OCI-LY7 (cell line): ENCODE data around the gene PTPN21. TPM values are rescaled to one million over a fixed set of nuclear protein-coding genes. Genes with fewer than 3 reads are reported as not detected.

Source experiments
- BruUV-seq: library from RNA; stranded (reverse); fragments of 400-500 nt; replicated peaks from 2 replicates; lab custom pipeline; 2021; lab: Mats Ljungman, UMichigan
- CTCF ChIA-PET: fragments of 300-600 bp; sonication (Branson Sonifier 250); formaldehyde crosslinking; loops from one replicate; lab custom pipeline; 2022; ENCODE audit warnings: antibody characterized with exemption; ENCODE audit not compliant: unreplicated experiment; lab: Charles Lee
- POLR2A ChIA-PET: fragments of 300-600 bp; sonication (Branson Sonifier 250); formaldehyde crosslinking; loops from one replicate; lab custom pipeline; 2022; ENCODE audit warnings: antibody characterized with exemption; lab: Charles Lee
- DNase-seq: peaks from one replicate; pipeline ENCODE4 v3.0.0-alpha.2; 2015; ENCODE audit warnings: low spot score
- H2AFZ ChIP-seq: fragments of 200-600 bp; sonication (generic), shearing (Covaris generic); 2 replicates; pipeline ENCODE4 v1.6.1; 2014; ENCODE audit warnings: mild to moderate bottlenecking, antibody characterized with exemption, low read length, moderate library complexity
- H3K27ac ChIP-seq: fragments of 200-600 bp; sonication (generic); 2 replicates; pipeline ENCODE4 v1.5.1; 2014; ENCODE audit warnings: mixed run types, low read depth, mild to moderate bottlenecking, moderate library complexity, low read length, inconsistent platforms; ENCODE audit not compliant: poor library complexity, severe bottlenecking
- H3K36me3 ChIP-seq: fragments of 200-600 bp; sonication (generic); 2 replicates; pipeline ENCODE4 v1.6.1; 2014; ENCODE audit warnings: mild to moderate bottlenecking, antibody characterized with exemption, low read length, moderate library complexity, mixed read lengths; ENCODE audit not compliant: insufficient read depth
- H3K4me1 ChIP-seq: fragments of 200-600 bp; sonication (generic); 2 replicates; pipeline ENCODE4 v1.5.1; 2014; ENCODE audit warnings: mild to moderate bottlenecking, low read length; ENCODE audit not compliant: insufficient read depth, poor library complexity, severe bottlenecking
- H3K4me2 ChIP-seq: fragments of 200-600 bp; sonication (generic); 2 replicates; pipeline ENCODE4 v1.6.1; 2014; ENCODE audit warnings: mild to moderate bottlenecking, low read length
- H3K4me3 ChIP-seq: fragments of 200-600 bp; sonication (generic); 2 replicates; pipeline ENCODE4 v1.5.1; 2014; ENCODE audit warnings: mild to moderate bottlenecking, low read depth, low read length; ENCODE audit not compliant: poor library complexity, severe bottlenecking
- H3K79me2 ChIP-seq: fragments of 200-600 bp; sonication (generic); 2 replicates; pipeline ENCODE4 v1.6.1; 2016; ENCODE audit warnings: low read depth, mild to moderate bottlenecking, low read length, moderate library complexity, mixed read lengths; ENCODE audit not compliant: insufficient read depth
- H3K9me2 ChIP-seq: fragments of 200-600 bp; sonication (generic); 2 replicates; pipeline ENCODE4 v1.6.1; 2016; ENCODE audit warnings: mild to moderate bottlenecking, low read length, mixed read lengths; ENCODE audit not compliant: insufficient read depth
- H3K9me3 ChIP-seq: fragments of 200-600 bp; sonication (generic); 2 replicates; pipeline ENCODE4 v1.6.1; 2014; ENCODE audit warnings: mild to moderate bottlenecking, mixed run types, low read length, mixed read lengths
- H4K20me1 ChIP-seq: fragments of 200-600 bp; sonication (generic); 2 replicates; pipeline ENCODE4 v1.6.1; 2014; ENCODE audit warnings: mild to moderate bottlenecking, antibody characterized with exemption, low read length, moderate library complexity, mixed read lengths; ENCODE audit not compliant: insufficient read depth
- CTCF ChIP-seq: fragments of 200-600 bp; sonication (generic); conservative IDR thresholded peaks from 2 replicates; pipeline ENCODE4 v1.5.1; 2014; ENCODE audit warnings: mild to moderate bottlenecking, antibody characterized with exemption, low read length, moderate library complexity, mixed read lengths
- EZH2phosphoT487 ChIP-seq: fragments of 200-600 bp; sonication (generic); IDR thresholded peaks from 2 replicates; pipeline ENCODE4 v1.6.1; 2018; ENCODE audit warnings: low read depth, borderline replicate concordance, mild to moderate bottlenecking, mixed run types, antibody characterized with exemption, low read length, moderate library complexity, mixed read lengths
- intact Hi-C: fragments of 100-400 bp; cut with micrococcal nuclease; formaldehyde crosslinking; loops from one replicate; pipeline ENCODE4 v1.10.0; 2022; ENCODE audit not compliant: unreplicated experiment
- total RNA-seq, 2 experiments: library from RNA; depleted of rRNA in 1 of 2; stranded (reverse); fragments of >200 nt in 1 of 2; shearing (Covaris generic) in 1 of 2; gene quantifications; 2 replicates each; pipeline ENCODE4 v1.2.3, GENCODE V29; 2014 to 2022

The PTPN21 gene
- total RNA-seq, 2 experiments from 2014 or later: not detected

- CTCF ChIA-PET: no interaction called here
- no peak overlapping the region for H3K4me2 ChIP-seq
- H3K4me1 ChIP-seq: no peaks in the 10 kb centered on the region
- DNase-seq: no peak
- no peaks in the 10 kb centered on the region for H3K9me3 ChIP-seq
- intact Hi-C loops: no loop called here
- H4K20me1 ChIP-seq: no peaks in the 10 kb centered on the region
- no peak overlapping the region for H3K27ac ChIP-seq
- POLR2A ChIA-PET: no interaction called here
- no peak for TF ChIP-seq EZH2phosphoT487
- no peak for TF ChIP-seq CTCF
- H3K9me2 ChIP-seq: no peaks in the 10 kb centered on the region
- H3K79me2 ChIP-seq: no peaks in the 10 kb centered on the region
- H3K4me3 ChIP-seq: no peak overlapping the region
- H2AFZ ChIP-seq: no peak overlapping the region
- BruUV-seq: no TSS peak
- no peaks in the 10 kb centered on the region for H3K36me3 ChIP-seq
These were observed 78.0 kb downstream of the PTPN21 start for GRCh38 chr14:88476825-88477224.

GRCh38 chr14:88476214-88476774 is 78.5 kb downstream of the PTPN21 start:
- Histone ChIP-seq H3K4me3 (no peak overlapping the region), H3K79me2 (no peaks in the 10 kb centered on the region), H2AFZ (no peak overlapping the region), H4K20me1 (no peaks in the 10 kb centered on the region), H3K9me2 (no peaks in the 10 kb centered on the region), H3K4me2 (no peak overlapping the region), H3K9me3 (no peaks in the 10 kb centered on the region), H3K27ac (no peak overlapping the region), H3K4me1 (no peaks in the 10 kb centered on the region), H3K36me3 (no peaks in the 10 kb centered on the region)
- TF ChIP-seq EZH2phosphoT487 (no peak), CTCF (no peak)
- DNase-seq: no peak
- POLR2A ChIA-PET: no interaction called here
- CTCF ChIA-PET: no interaction called here
- intact Hi-C loops: no loop called here
- BruUV-seq: no TSS peak

- intact Hi-C loops: no loop called here
- no peak for TF ChIP-seq EZH2phosphoT487
- TF ChIP-seq CTCF: no peak
- no peak overlapping the region for H3K4me3 ChIP-seq
- H3K79me2 ChIP-seq: no peaks in the 10 kb centered on the region
- H3K4me2 ChIP-seq: no peak overlapping the region
- no peaks in the 10 kb centered on the region for H3K36me3 ChIP-seq
- H3K4me1 ChIP-seq: no peaks in the 10 kb centered on the region
- H2AFZ ChIP-seq: no peak overlapping the region
- no peak overlapping the region for H3K27ac ChIP-seq
- H3K9me2 ChIP-seq: no peaks in the 10 kb centered on the region
- POLR2A ChIA-PET: interaction anchor here (0.6 to 0.9 kb wide), 2 partner anchors 9 to 23 kb away, joined by 3 to 6 read pairs; no protein-coding TSS in a partner anchor
- H3K9me3 ChIP-seq: no peaks in the 10 kb centered on the region
- no peak for DNase-seq
- H4K20me1 ChIP-seq: no peaks in the 10 kb centered on the region
- CTCF ChIA-PET: no interaction called here
- BruUV-seq: no TSS peak
These were observed 81.0 kb downstream of the PTPN21 start for GRCh38 chr14:88473791-88474190.
